Left ventricle myocardium inferior (tissue), 1 donor: ENCODE data around the gene MYRIP. TPM values are rescaled to one million over a fixed set of nuclear protein-coding genes. Genes with fewer than 3 reads are reported as not detected.

Source experiments
- DNase-seq: peaks from one replicate; pipeline ENCODE4 v3.0.0-alpha.2; 2020
- H3K27ac ChIP-seq: fragments of 200-600 bp; replicated peaks from 2 replicates; pipeline ENCODE4 v1.8.0; 2021
- H3K27me3 ChIP-seq: fragments of 200-600 bp; 2 replicates; pipeline ENCODE4 v1.8.0; 2021; ENCODE audit warnings: low read depth
- H3K36me3 ChIP-seq: fragments of 200-600 bp; 2 replicates; pipeline ENCODE4 v1.8.0; 2021
- H3K4me1 ChIP-seq: fragments of 200-600 bp; 2 replicates; pipeline ENCODE4 v1.8.0; 2021
- H3K4me3 ChIP-seq: fragments of 200-600 bp; 2 replicates; pipeline ENCODE4 v1.8.0; 2021; ENCODE audit warnings: mild to moderate bottlenecking, moderate library complexity
- H3K9me3 ChIP-seq: fragments of 200-600 bp; replicated peaks from 2 replicates; pipeline ENCODE4 v1.8.0; 2021
- CTCF ChIP-seq: fragments of 200-600 bp; IDR thresholded peaks from 2 replicates; pipeline ENCODE4 v1.8.0; 2021; ENCODE audit warnings: antibody characterized with exemption, mild to moderate bottlenecking, borderline replicate concordance
- intact Hi-C: fragments of 100-400 bp; cut with micrococcal nuclease; formaldehyde crosslinking; loops from one replicate; pipeline ENCODE4 v1.11.0; 2022
- total RNA-seq: library from RNA; stranded (reverse); fragmentation: NEBNext Ultra II Directional; extraction: Animal tissue kit (Norgen Biotek cat#: 25700); gene quantifications from one replicate; pipeline ENCODE4 v1.2.1, GENCODE V29; 2021
- donor health status: DM: no; HTN: yes; CAD: no; lungs with severe emphysema.

MYRIP gene
- total RNA-seq, 1 donor from 2014 or later: 1.5 TPM

DNA sequence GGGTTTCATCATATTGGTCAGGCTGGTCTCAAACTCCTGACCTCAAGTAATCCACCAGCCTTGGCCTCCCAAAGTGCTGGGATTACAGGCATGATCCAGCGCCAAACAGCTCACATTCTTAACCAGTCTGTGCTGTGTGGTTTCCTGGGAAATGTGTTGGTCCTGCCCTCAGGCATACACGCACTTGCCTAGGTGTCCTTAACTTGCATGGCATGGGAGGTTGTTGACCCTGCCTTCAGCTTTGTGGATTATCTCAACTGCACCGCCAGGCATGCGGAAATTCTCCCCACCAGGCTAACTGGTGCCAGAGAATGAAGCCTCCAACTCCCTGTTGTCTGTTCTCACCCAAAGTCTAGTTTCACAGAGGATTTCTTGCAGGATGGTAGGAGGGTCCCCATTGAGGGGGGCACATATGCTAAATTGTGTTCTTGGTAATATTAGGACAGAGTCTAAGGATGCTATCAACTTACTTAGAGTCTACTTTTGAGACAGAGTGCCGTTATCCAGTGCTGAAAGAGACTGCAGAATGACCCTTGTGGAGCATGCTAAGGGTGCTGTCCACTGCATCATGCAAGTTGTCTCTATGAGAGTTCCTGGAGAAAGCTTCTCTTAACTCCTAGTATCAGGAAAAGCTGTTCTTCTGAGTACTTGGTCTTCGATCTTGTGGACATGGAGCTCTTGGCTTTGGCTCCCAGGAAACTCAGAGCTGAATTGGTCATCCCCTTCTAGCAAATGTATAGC, 438.5 kb downstream of the MYRIP start:
- Histone ChIP-seq H3K4me3 (no peak overlapping the region), H3K4me1 (peaks cover 32% of the 10 kb centered on the region), H3K27me3 (no peaks in the 10 kb centered on the region), H3K27ac (no peak overlapping the region), H3K9me3 (no peaks in the 10 kb centered on the region), H3K36me3 (no peaks in the 10 kb centered on the region)
- no peak for DNase-seq
- intact Hi-C loops: no loop called here
- no peak for TF ChIP-seq CTCF

DNA sequence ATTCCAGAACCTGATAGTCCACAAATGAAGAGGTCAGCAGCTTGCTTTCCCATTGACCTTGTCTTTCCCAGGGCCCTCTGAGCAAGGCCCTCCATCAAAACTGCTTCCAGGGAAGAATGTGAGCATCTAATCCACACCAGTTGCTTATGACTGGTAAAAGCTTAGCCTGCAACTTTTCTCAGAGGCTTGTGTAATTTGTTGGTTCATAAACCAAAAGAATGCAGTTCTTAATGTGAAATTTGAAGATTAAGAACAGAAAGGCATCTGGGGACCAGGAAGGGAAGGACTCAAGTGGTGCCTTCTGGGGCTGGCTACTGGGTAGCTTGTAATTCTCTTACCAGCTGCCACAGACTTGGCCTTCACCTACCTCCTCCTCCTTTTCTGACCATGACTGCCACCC, 439.2 kb downstream of the MYRIP start:
- Histone ChIP-seq H3K4me3 (no peak overlapping the region), H3K9me3 (no peaks in the 10 kb centered on the region), H3K4me1 (peaks cover 32% of the 10 kb centered on the region), H3K27me3 (no peaks in the 10 kb centered on the region), H3K36me3 (no peaks in the 10 kb centered on the region), H3K27ac (peak overlapping the region; percentile 68)
- no peak for TF ChIP-seq CTCF
- intact Hi-C loops: no loop called here
- no peak for DNase-seq

GRCh38 chr3:40249168-40249567, 439.8 kb downstream of the MYRIP start:
- Histone ChIP-seq H3K4me1 (peaks cover 32% of the 10 kb centered on the region), H3K27me3 (no peaks in the 10 kb centered on the region), H3K9me3 (no peaks in the 10 kb centered on the region), H3K36me3 (no peaks in the 10 kb centered on the region), H3K4me3 (no peak overlapping the region), H3K27ac (peak overlapping the region; percentile 68)
- TF ChIP-seq CTCF: no peak
- intact Hi-C loops: no loop called here
- DNase-seq: peak; percentile 31

DNA sequence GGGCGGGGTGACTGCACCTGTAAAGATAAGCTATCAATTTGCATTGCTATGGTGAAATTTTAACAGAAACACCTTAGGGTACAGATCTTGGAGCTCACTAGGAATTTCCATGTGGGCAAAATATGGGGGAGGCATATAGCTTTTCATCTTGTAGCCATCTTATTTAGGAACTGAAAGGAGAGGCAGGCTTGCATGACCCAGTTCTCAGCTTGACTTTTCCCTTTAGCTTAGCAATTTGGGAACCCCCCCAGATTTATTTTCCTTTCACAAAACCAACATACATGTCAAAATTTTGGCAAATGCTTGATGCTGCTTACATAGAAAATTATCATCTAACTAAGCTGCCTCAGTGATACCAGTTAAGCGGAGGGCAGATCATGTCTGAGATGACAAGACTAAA, 445.1 kb downstream of the MYRIP start:
- intact Hi-C loops: no loop called here
- Histone ChIP-seq H3K4me3 (no peak overlapping the region), H3K27me3 (no peaks in the 10 kb centered on the region), H3K27ac (no peak overlapping the region), H3K36me3 (no peaks in the 10 kb centered on the region), H3K4me1 (peaks cover 31% of the 10 kb centered on the region), H3K9me3 (no peaks in the 10 kb centered on the region)
- no peak for DNase-seq
- no peak for TF ChIP-seq CTCF

- Histone ChIP-seq H3K36me3 (no peaks in the 10 kb centered on the region), H3K9me3 (no peaks in the 10 kb centered on the region), H3K27me3 (no peaks in the 10 kb centered on the region), H3K27ac (no peak overlapping the region), H3K4me3 (no peak overlapping the region), H3K4me1 (peaks cover 27% of the 10 kb centered on the region)
- DNase-seq: no peak
- intact Hi-C loops: no loop called here
- TF ChIP-seq CTCF: no peak
Observed at GRCh38 chr3:40254891-40255290, 445.5 kb downstream of the MYRIP start.
